DOHH2 (cell line): ENCODE results near the gene GFAP.

ENCODE experiments used
- EZH2phosphoT487 ChIP-seq: fragments of 200-600 bp; sonication (generic); IDR thresholded peaks from 2 replicates; pipeline ENCODE4 v1.6.1; 2017; ENCODE audit warnings: borderline replicate concordance, mild to moderate bottlenecking, antibody characterized with exemption, low read length, moderate library complexity, mixed read lengths
- TF ChIP-seq, protein P1 (sequence below): fragments of 200-600 bp; sonication (generic); IDR thresholded peaks from one replicate; pipeline ENCODE4 v1.5.1; 2014; ENCODE audit warnings: antibody characterized with exemption, mild to moderate bottlenecking, low read depth, low read length; ENCODE audit not compliant: poor library complexity, severe bottlenecking

DNA sequence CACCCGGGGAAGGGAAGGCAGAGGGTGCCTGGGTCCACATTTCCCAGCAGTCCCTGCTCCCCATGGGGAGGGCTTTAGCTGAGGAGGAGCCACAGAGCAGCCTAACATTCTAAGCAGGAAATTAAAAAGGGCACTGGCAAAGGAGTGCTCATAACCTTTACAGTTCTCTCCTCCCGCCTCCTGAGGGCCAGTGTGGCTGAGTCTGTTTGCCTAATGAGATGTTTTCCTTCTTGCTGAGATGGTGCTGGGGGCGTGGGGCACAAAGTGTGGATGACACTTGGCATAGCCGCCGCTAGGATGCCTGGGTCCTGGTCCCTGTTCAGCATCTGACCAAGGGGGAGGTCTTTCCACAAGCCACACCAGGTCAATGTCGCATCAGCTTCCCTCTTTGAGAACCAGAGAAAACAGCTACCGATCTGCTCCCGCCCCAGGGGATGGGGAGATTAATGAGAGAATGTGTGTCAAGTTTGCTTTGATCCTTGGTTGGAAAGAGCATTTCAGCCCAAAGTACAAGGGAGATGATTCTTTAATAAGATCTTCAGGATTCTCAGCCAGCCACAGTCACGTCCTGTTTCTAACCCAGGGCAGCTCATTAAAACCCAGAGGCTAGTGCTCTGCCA is 26.5 kb upstream of the GFAP start:
- TF ChIP-seq, protein P1, sequence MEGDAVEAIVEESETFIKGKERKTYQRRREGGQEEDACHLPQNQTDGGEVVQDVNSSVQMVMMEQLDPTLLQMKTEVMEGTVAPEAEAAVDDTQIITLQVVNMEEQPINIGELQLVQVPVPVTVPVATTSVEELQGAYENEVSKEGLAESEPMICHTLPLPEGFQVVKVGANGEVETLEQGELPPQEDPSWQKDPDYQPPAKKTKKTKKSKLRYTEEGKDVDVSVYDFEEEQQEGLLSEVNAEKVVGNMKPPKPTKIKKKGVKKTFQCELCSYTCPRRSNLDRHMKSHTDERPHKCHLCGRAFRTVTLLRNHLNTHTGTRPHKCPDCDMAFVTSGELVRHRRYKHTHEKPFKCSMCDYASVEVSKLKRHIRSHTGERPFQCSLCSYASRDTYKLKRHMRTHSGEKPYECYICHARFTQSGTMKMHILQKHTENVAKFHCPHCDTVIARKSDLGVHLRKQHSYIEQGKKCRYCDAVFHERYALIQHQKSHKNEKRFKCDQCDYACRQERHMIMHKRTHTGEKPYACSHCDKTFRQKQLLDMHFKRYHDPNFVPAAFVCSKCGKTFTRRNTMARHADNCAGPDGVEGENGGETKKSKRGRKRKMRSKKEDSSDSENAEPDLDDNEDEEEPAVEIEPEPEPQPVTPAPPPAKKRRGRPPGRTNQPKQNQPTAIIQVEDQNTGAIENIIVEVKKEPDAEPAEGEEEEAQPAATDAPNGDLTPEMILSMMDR: no peak
- no peak for TF ChIP-seq EZH2phosphoT487
